ENCODE results near the gene CHD2.

CHD2 gene

GRCh38 chr15:92979011-92979701 lies 79.0 kb downstream of the CHD2 start:
- peaks cover 3% of the 10 kb centered on the region for H4K20me1 ChIP-seq (ENCODE audit: insufficient read depth, low read length, poor library complexity, severe bottlenecking)

GRCh38 chr15:92981333-92981732 lies 81.2 kb downstream of the CHD2 start:
- H3K9me3 ChIP-seq (ENCODE audit: insufficient read depth, low read depth, low read length), result no peaks in the 10 kb centered on the region
- H3K9me2 ChIP-seq (replicated peaks; ENCODE audit: low read depth, low read length), result no peaks in the 10 kb centered on the region
- H4K20me1 ChIP-seq (ENCODE audit: insufficient read depth, low read length, poor library complexity, severe bottlenecking), result peaks cover 3% of the 10 kb centered on the region
- H3K9ac ChIP-seq (ENCODE audit: low read depth, low read length, poor library complexity, severe bottlenecking), result no peak overlapping the region
- no peaks in the 10 kb centered on the region for H3K4me1 ChIP-seq (ENCODE audit: insufficient read depth, low read length, poor library complexity, severe bottlenecking)
- peaks cover 93% of the 10 kb centered on the region for H3K36me3 ChIP-seq (ENCODE audit: insufficient read depth, low read length)
- H3F3A ChIP-seq (ENCODE audit: low read depth), result no peaks in the 10 kb centered on the region
- H3K4me3 ChIP-seq (ENCODE audit: low read length, poor library complexity, severe bottlenecking), result no peak overlapping the region
- H3K79me2 ChIP-seq (ENCODE audit: insufficient read depth, low read length), result no peaks in the 10 kb centered on the region
- H3K27me3 ChIP-seq (ENCODE audit: insufficient read depth, low read length, poor library complexity, severe bottlenecking), result no peaks in the 10 kb centered on the region
- no peak overlapping the region for H3K4me2 ChIP-seq (ENCODE audit: low read depth, low read length, poor library complexity, severe bottlenecking)
- no peak overlapping the region for H2AFZ ChIP-seq (ENCODE audit: low read length)
- TF ChIP-seq CTCF (conservative IDR thresholded peaks at IDR 0.05; ENCODE audit: low read length) (no peak), EZH2phosphoT487 (IDR thresholded peaks at IDR 0.05; ENCODE audit: borderline replicate concordance) (no peak)

More at GRCh38 chr15:92979011-92979701, 79.0 kb downstream of the CHD2 start:
- Histone ChIP-seq H3K9me2 (replicated peaks; ENCODE audit: low read depth, low read length) (no peaks in the 10 kb centered on the region), H3K4me2 (ENCODE audit: low read depth, low read length, poor library complexity, severe bottlenecking) (no peak overlapping the region), H3K27me3 (ENCODE audit: insufficient read depth, low read length, poor library complexity, severe bottlenecking) (no peaks in the 10 kb centered on the region), H3F3A (ENCODE audit: low read depth) (no peaks in the 10 kb centered on the region), H3K79me2 (ENCODE audit: insufficient read depth, low read length) (no peaks in the 10 kb centered on the region), H3K4me1 (ENCODE audit: insufficient read depth, low read length, poor library complexity, severe bottlenecking) (no peaks in the 10 kb centered on the region), H3K4me3 (ENCODE audit: low read length, poor library complexity, severe bottlenecking) (no peak overlapping the region), H3K36me3 (ENCODE audit: insufficient read depth, low read length) (peaks cover 93% of the 10 kb centered on the region), H3K9ac (ENCODE audit: low read depth, low read length, poor library complexity, severe bottlenecking) (no peak overlapping the region), H3K9me3 (ENCODE audit: insufficient read depth, low read depth, low read length) (no peaks in the 10 kb centered on the region), H2AFZ (ENCODE audit: low read length) (no peak overlapping the region)
- TF ChIP-seq EZH2phosphoT487 (IDR thresholded peaks at IDR 0.05; ENCODE audit: borderline replicate concordance) (no peak), CTCF (conservative IDR thresholded peaks at IDR 0.05; ENCODE audit: low read length) (no peak)

- H2AFZ ChIP-seq (ENCODE audit: low read length), result no peak overlapping the region
- H3K9ac ChIP-seq (ENCODE audit: low read depth, low read length, poor library complexity, severe bottlenecking), result no peak overlapping the region
- H3K4me3 ChIP-seq (ENCODE audit: low read length, poor library complexity, severe bottlenecking), result no peak overlapping the region
- H3K79me2 ChIP-seq (ENCODE audit: insufficient read depth, low read length), result no peaks in the 10 kb centered on the region
- no peak for TF ChIP-seq CTCF (conservative IDR thresholded peaks at IDR 0.05; ENCODE audit: low read length)
- TF ChIP-seq EZH2phosphoT487 (IDR thresholded peaks at IDR 0.05; ENCODE audit: borderline replicate concordance), result no peak
- H3K27me3 ChIP-seq (ENCODE audit: insufficient read depth, low read length, poor library complexity, severe bottlenecking), result no peaks in the 10 kb centered on the region
- no peaks in the 10 kb centered on the region for H3K9me3 ChIP-seq (ENCODE audit: insufficient read depth, low read depth, low read length)
- H4K20me1 ChIP-seq (ENCODE audit: insufficient read depth, low read length, poor library complexity, severe bottlenecking), result no peaks in the 10 kb centered on the region
- peaks cover 91% of the 10 kb centered on the region for H3K36me3 ChIP-seq (ENCODE audit: insufficient read depth, low read length)
- H3K9me2 ChIP-seq (replicated peaks; ENCODE audit: low read depth, low read length), result no peaks in the 10 kb centered on the region
- H3F3A ChIP-seq (ENCODE audit: low read depth), result no peaks in the 10 kb centered on the region
- no peak overlapping the region for H3K4me2 ChIP-seq (ENCODE audit: low read depth, low read length, poor library complexity, severe bottlenecking)
- H3K4me1 ChIP-seq (ENCODE audit: insufficient read depth, low read length, poor library complexity, severe bottlenecking), result no peaks in the 10 kb centered on the region
Observed at GRCh38 chr15:92984161-92984560, 84.0 kb downstream of the CHD2 start.

All from Loucy (cell line).